OCI-LY1 (cell line): ENCODE results near the gene TTC33.
A peak's percentile ranks its signal among the peaks of the same experiment; 100 is the strongest.
"Not testable (repeated sequence)": the region's sequence is repeated elsewhere in the genome, so short reads cannot be mapped to it uniquely, and the experiment has no call there.

Source experiments
- H2AFZ ChIP-seq: fragments of 200-600 bp; sonication (generic), shearing (Covaris generic); 2 replicates; pipeline ENCODE4 v1.6.0; 2014; ENCODE audit warnings: antibody characterized with exemption, mild to moderate bottlenecking, low read length
- H3F3A ChIP-seq: fragments of 200-600 bp; sonication (generic), shearing (Covaris generic); 2 replicates; pipeline ENCODE4 v1.6.0; 2014; ENCODE audit warnings: mild to moderate bottlenecking, antibody characterized with exemption, low read length, moderate library complexity; ENCODE audit not compliant: insufficient read depth
- H3K27ac ChIP-seq: fragments of 200-600 bp; sonication (generic); 2 replicates; pipeline ENCODE4 v1.5.1; 2014; ENCODE audit warnings: low read length, mixed run types, mild to moderate bottlenecking, low read depth; ENCODE audit not compliant: poor library complexity, severe bottlenecking
- H3K27me3 ChIP-seq: fragments of 200-600 bp; sonication (generic); 2 replicates; pipeline ENCODE4 v1.6.0; 2014; ENCODE audit warnings: antibody characterized with exemption, mild to moderate bottlenecking, low read length, moderate library complexity; ENCODE audit not compliant: insufficient read depth
- H3K36me3 ChIP-seq: fragments of 200-600 bp; sonication (generic); 2 replicates; pipeline ENCODE4 v1.6.1; 2014; ENCODE audit warnings: mild to moderate bottlenecking, antibody characterized with exemption, low read length, moderate library complexity, mixed read lengths; ENCODE audit not compliant: insufficient read depth
- H3K4me1 ChIP-seq: fragments of 200-600 bp; sonication (generic); 2 replicates; pipeline ENCODE4 v1.5.1; 2014; ENCODE audit warnings: mild to moderate bottlenecking, low read length, moderate library complexity; ENCODE audit not compliant: insufficient read depth, severe bottlenecking
- H3K4me2 ChIP-seq: fragments of 200-600 bp; sonication (generic), shearing (Covaris generic); 2 replicates; pipeline ENCODE4 v1.6.1; 2014; ENCODE audit warnings: low read length
- H3K4me3 ChIP-seq: fragments of 200-600 bp; sonication (generic); 2 replicates; pipeline ENCODE4 v1.5.1; 2014; ENCODE audit warnings: low read length, low read depth, mild to moderate bottlenecking, mixed read lengths; ENCODE audit not compliant: poor library complexity, severe bottlenecking
- H3K79me2 ChIP-seq: fragments of 200-600 bp; shearing (Covaris generic); 2 replicates; pipeline ENCODE4 v1.6.1; 2016; ENCODE audit warnings: mixed run types, low read length, mixed read lengths; ENCODE audit not compliant: insufficient read depth
- H3K9ac ChIP-seq: fragments of 200-600 bp; sonication (generic), shearing (Covaris generic); 2 replicates; pipeline ENCODE4 v1.6.1; 2014; ENCODE audit warnings: mild to moderate bottlenecking, low read length, mixed read lengths
- H3K9me2 ChIP-seq: fragments of 200-600 bp; sonication (generic), shearing (Covaris generic); 2 replicates; pipeline ENCODE4 v1.6.1; 2014; ENCODE audit warnings: low read depth, mild to moderate bottlenecking, low read length, mixed read lengths
- H3K9me3 ChIP-seq: fragments of 200-600 bp; shearing (Covaris generic); 2 replicates; pipeline ENCODE4 v1.6.1; 2014; ENCODE audit warnings: low read length, mixed read lengths
- H4K20me1 ChIP-seq: fragments of 200-600 bp; sonication (generic), shearing (Covaris generic); 2 replicates; pipeline ENCODE4 v1.6.0; 2016; ENCODE audit warnings: mild to moderate bottlenecking, low read length; ENCODE audit not compliant: insufficient read depth
- EZH2 ChIP-seq: fragments of 200-600 bp; sonication (generic), shearing (Covaris generic); IDR thresholded peaks from 2 replicates; pipeline ENCODE4 v1.8.0; 2017; ENCODE audit warnings: borderline replicate concordance, mixed run types, mild to moderate bottlenecking, antibody characterized with exemption, low read length, moderate library complexity, mixed read lengths
- TF ChIP-seq, protein P1 (sequence below): fragments of 200-600 bp; sonication (generic), shearing (Covaris generic); IDR thresholded peaks from 2 replicates; pipeline ENCODE4 v1.5.1; 2017; ENCODE audit warnings: mild to moderate bottlenecking, antibody characterized with exemption, low read length, moderate library complexity, mixed read lengths

Gene TTC33

DNA sequence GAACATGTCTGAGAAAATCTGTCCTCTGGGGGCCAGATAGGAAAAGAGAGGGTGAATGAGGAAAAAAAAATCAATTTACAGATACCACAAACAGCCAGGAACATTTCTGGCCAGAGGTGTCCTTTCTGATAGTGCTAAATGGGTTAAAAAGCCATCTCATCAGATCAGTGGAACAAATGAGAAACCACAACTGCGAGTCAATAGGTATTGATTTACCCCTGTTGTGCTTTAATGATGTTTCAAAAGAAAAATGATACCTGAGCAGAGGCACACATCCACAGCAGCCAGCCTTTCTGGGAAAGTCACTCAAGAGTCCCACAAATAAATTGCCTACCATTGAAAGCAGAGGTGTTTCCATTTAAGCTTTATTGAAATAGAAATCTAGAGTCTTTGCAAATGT, 155.4 kb downstream of the TTC33 start:
- TF ChIP-seq, protein P1, sequence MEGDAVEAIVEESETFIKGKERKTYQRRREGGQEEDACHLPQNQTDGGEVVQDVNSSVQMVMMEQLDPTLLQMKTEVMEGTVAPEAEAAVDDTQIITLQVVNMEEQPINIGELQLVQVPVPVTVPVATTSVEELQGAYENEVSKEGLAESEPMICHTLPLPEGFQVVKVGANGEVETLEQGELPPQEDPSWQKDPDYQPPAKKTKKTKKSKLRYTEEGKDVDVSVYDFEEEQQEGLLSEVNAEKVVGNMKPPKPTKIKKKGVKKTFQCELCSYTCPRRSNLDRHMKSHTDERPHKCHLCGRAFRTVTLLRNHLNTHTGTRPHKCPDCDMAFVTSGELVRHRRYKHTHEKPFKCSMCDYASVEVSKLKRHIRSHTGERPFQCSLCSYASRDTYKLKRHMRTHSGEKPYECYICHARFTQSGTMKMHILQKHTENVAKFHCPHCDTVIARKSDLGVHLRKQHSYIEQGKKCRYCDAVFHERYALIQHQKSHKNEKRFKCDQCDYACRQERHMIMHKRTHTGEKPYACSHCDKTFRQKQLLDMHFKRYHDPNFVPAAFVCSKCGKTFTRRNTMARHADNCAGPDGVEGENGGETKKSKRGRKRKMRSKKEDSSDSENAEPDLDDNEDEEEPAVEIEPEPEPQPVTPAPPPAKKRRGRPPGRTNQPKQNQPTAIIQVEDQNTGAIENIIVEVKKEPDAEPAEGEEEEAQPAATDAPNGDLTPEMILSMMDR, result no peak
- no peak for TF ChIP-seq EZH2
- peaks cover 29% of the 10 kb centered on the region for H3K4me1 ChIP-seq
- no peaks in the 10 kb centered on the region for H3K79me2 ChIP-seq
- no peaks in the 10 kb centered on the region for H3K9me2 ChIP-seq
- no peak overlapping the region for H3K4me2 ChIP-seq
- H3K4me3 ChIP-seq, result no peak overlapping the region
- no peaks in the 10 kb centered on the region for H4K20me1 ChIP-seq
- no peaks in the 10 kb centered on the region for H3F3A ChIP-seq
- H3K36me3 ChIP-seq, result no peaks in the 10 kb centered on the region
- H3K27me3 ChIP-seq, result no peaks in the 10 kb centered on the region
- no peak overlapping the region for H3K27ac ChIP-seq
- no peak overlapping the region for H3K9ac ChIP-seq
- no peaks in the 10 kb centered on the region for H3K9me3 ChIP-seq
- H2AFZ ChIP-seq, result no peak overlapping the region

DNA sequence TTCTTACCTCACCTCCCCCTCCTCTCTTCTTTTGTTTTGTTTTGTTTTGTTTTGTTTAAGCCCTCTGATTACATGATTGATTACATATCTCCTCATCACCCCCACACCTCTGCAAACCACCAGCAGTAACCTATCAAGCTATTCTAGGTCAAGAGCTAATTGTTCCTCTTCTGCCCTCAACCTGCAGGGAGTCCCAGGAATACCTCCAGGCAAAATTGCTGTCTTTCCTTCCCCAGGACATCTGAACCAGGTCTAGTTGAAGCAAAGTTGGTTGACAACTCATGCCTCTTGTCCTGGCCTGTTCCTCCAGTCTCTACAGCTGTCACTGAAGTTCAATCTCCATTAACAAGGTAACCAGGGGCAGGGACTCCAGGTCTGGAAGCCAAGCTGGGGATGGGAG, 156.1 kb downstream of the TTC33 start:
- Histone ChIP-seq H3K27me3 (no peaks in the 10 kb centered on the region), H3K9ac (no peak overlapping the region), H3F3A (no peaks in the 10 kb centered on the region), H3K9me3 (no peaks in the 10 kb centered on the region), H3K27ac (no peak overlapping the region), H4K20me1 (no peaks in the 10 kb centered on the region), H3K4me2 (no peak overlapping the region), H2AFZ (no peak overlapping the region), H3K36me3 (no peaks in the 10 kb centered on the region), H3K4me3 (no peak overlapping the region), H3K9me2 (no peaks in the 10 kb centered on the region), H3K79me2 (no peaks in the 10 kb centered on the region), H3K4me1 (peaks cover 22% of the 10 kb centered on the region)
- TF ChIP-seq EZH2, result no peak
- TF ChIP-seq, protein P1, result no peak

DNA sequence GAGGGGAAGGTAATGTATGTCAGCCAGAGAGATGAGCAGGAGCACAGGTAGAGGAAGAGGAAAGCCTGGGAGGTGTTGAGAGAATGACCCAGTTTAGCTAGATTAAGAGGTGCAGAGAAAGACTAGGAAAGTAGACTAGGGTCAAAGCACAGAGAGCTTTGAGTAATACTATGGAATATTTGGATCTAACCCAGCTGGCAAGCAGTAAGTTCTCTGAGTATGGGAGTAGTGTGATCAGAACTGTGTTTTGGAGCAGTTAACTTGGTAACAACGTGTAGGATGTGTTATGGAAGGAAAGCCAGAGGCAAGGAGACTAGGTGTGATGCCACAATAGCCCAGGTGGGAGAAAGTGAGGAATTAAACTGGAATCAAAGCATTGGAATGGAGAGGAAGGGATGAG, 160.9 kb downstream of the TTC33 start:
- Histone ChIP-seq H3K4me2 (no peak overlapping the region), H3K79me2 (no peaks in the 10 kb centered on the region), H4K20me1 (no peaks in the 10 kb centered on the region), H2AFZ (no peak overlapping the region), H3K4me3 (no peak overlapping the region), H3K9ac (no peak overlapping the region), H3K27me3 (no peaks in the 10 kb centered on the region), H3K9me3 (no peaks in the 10 kb centered on the region), H3K4me1 (peaks cover 21% of the 10 kb centered on the region), H3K9me2 (no peaks in the 10 kb centered on the region), H3F3A (no peaks in the 10 kb centered on the region), H3K36me3 (no peaks in the 10 kb centered on the region), H3K27ac (no peak overlapping the region)
- TF ChIP-seq, protein P1, result no peak
- no peak for TF ChIP-seq EZH2

DNA sequence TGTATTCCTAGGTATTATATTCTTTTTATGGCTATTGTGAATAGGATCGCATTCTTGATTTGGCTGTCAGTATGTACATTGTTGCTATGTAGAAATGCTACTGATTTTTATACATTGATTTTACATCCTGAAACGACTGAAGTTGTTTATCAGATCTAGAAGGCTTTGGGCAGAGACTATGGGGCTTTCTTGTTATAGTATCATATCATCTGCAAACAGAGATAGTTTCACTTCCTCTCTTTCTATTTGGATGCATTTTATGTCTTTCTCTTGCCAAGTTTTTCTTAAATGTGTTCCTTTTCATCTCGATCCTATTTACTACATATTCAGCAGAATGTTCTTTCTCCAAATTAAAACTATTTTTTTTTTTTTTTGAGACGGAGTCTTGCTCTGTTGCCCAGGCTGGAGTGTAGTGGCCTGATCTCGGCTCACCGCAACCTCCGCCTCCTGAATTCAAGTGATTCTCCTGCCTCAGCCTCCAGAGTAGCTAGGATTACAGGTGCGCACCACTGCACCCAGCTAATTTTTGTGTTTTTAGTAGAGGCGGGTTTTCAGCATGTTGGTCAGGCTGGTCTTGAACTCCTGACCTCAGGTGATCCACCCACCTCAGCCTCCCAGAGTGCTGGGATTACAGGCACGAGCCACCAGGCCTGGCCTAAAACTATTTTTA, 163.9 kb downstream of the TTC33 start:
- H3K9me2 ChIP-seq, H3F3A ChIP-seq, H2AFZ ChIP-seq, H3K4me3 ChIP-seq, H3K79me2 ChIP-seq, H3K36me3 ChIP-seq, H3K9me3 ChIP-seq, H4K20me1 ChIP-seq, H3K27me3 ChIP-seq: not testable (repeated sequence)
- peaks cover 19% of the 10 kb centered on the region for H3K4me1 ChIP-seq
- peak overlapping the region; percentile 89 for H3K27ac ChIP-seq
- H3K4me2 ChIP-seq, result peak overlapping the region; percentile 48
- H3K9ac ChIP-seq, result 0 out of 2 replicates have a peak overlapping the region, but pooled peaks have one; percentile 9
